GM21390 (cell line): Measurements from ENCODE around the gene VWA7.
"Not testable (repeated sequence)": the region's sequence is repeated elsewhere in the genome, so short reads cannot be mapped to it uniquely, and the experiment has no call there.

Source experiments
- ATAC-seq: cut with Tn5 transposase; IDR thresholded peaks from one replicate; pipeline ENCODE4 v1.9.1; 2021; ENCODE audit not compliant: unreplicated experiment

The VWA7 gene

GRCh38 chr6:31805939-31806469, 28.9 kb upstream of the VWA7 start:
- ATAC-seq = no peak

- ATAC-seq = not testable (repeated sequence)
Measured at GRCh38 chr6:31801031-31801927, 24.2 kb upstream of the VWA7 start.

GRCh38 chr6:31799781-31800180, 22.7 kb upstream of the VWA7 start:
- no peak for ATAC-seq

GRCh38 chr6:31797588-31797987, 20.5 kb upstream of the VWA7 start:
- no peak for ATAC-seq

GRCh38 chr6:31796993-31797385, 19.9 kb upstream of the VWA7 start:
- ATAC-seq = no peak

- ATAC-seq = peak; percentile 78
Measured at GRCh38 chr6:31795616-31796298, 18.6 kb upstream of the VWA7 start, which contains the start of gene VARS1. Gene VARS1 (minus strand): TSS chr6:31795752. CDS start chr6:31795217, 535 bp downstream.

- ATAC-seq = peak; percentile 20
Measured at GRCh38 chr6:31794866-31795615, 17.9 kb upstream of the VWA7 start.

- no peak for ATAC-seq
Measured at GRCh38 chr6:31794294-31794865, 17.3 kb upstream of the VWA7 start.

GRCh38 chr6:31793927-31794245, 16.8 kb upstream of the VWA7 start:
- ATAC-seq = not testable (repeated sequence)

GRCh38 chr6:31792761-31793171, 15.6 kb upstream of the VWA7 start:
- ATAC-seq = no peak

- no peak for ATAC-seq
Measured at GRCh38 chr6:31792090-31792374, 14.9 kb upstream of the VWA7 start.

GRCh38 chr6:31791324-31792089, 14.4 kb upstream of the VWA7 start:
- ATAC-seq = no peak

GRCh38 chr6:31785475-31785874, 8.3 kb upstream of the VWA7 start:
- no peak for ATAC-seq

- no peak for ATAC-seq
Measured at GRCh38 chr6:31784098-31784925, 7.2 kb upstream of the VWA7 start.

GRCh38 chr6:31782126-31782855, 5.2 kb upstream of the VWA7 start:
- no peak for ATAC-seq

- no peak for ATAC-seq
Measured at GRCh38 chr6:31781244-31782125, 4.4 kb upstream of the VWA7 start.

GRCh38 chr6:31780507-31781243, 3.5 kb upstream of the VWA7 start:
- ATAC-seq = no peak
